ENCODE results near the gene MIOS.

MIOS gene

GRCh38 chr7:7620236-7620635, 53.6 kb downstream of the MIOS start:
- H3K4me3 ChIP-seq (ENCODE audit: low read depth, low read length): no peak overlapping the region
- TF ChIP-seq CTCF (IDR thresholded peaks at IDR 0.05; ENCODE audit: low read depth, low read length): no peak

DNA sequence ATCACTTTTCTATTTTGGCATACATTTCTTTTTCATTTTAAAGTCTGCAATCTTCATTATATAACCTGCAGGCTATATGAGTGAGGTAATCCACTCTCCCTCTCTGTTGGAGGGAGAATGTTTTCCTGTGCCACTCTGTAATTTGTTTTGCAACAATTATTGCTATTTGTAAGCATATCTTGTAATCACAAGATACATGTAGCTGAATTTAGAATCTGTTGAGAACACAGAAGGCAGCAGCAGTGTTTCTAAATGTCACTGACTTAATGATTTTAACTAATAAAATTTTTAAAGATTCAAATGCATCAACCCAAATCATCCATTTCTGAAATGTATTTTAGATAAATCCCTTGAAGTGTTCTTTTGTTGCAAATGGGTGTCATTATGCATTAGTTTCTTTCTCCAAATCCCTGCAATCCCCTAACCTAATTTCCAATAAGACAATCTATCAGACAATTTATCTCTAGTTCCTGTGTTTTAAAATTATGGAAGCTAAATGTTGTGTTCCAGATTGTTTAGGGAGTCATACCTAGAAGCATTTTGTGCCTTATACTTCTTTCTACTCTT, 54.0 kb downstream of the MIOS start:
- TF ChIP-seq CTCF (IDR thresholded peaks at IDR 0.05; ENCODE audit: low read depth, low read length): no peak
- no peak overlapping the region for H3K4me3 ChIP-seq (ENCODE audit: low read depth, low read length)

GRCh38 chr7:7628476-7628875, 61.8 kb downstream of the MIOS start:
- no peak overlapping the region for H3K4me3 ChIP-seq (ENCODE audit: low read depth, low read length)
- no peak for TF ChIP-seq CTCF (IDR thresholded peaks at IDR 0.05; ENCODE audit: low read depth, low read length)

DNA sequence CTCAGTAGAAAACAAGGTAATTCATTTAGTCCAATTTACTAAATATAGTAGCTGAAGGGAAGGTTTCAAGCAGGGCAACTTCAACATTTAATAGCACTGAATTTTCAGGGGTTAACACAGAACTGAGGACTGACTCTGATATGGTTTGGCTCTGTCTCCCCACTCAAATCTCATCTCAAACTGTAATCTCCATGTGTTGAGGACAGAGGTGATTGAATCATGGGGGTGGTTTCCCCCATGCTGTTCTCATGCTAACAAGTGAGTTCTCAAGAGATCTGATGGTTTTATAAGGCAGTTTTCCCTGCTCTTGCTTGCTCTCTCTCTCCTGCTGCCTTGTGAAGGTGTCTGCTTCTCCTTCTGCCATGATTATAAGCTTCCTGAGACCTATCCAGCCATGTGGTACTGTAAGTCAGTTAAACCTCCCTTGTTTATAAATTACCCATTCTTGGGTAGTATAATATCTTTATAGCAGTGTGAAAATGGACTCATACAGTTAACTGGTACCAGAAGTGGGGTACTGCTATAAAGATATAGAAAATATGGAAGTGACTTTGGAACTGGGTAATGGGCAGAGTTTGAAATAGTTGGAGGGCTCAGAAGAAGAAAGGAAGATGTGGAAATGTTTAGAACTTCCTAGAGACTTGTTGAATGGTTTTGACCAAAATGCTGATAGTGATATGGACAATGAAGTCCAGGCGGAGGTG, 64.1 kb downstream of the MIOS start:
- H3K4me3 ChIP-seq (ENCODE audit: low read depth, low read length): no peak overlapping the region
- TF ChIP-seq CTCF (IDR thresholded peaks at IDR 0.05; ENCODE audit: low read depth, low read length): no peak

GRCh38 chr7:7639421-7639820, 72.7 kb downstream of the MIOS start:
- TF ChIP-seq CTCF (IDR thresholded peaks at IDR 0.05; ENCODE audit: low read depth, low read length): no peak
- peak overlapping the region; percentile 96 for H3K4me3 ChIP-seq (ENCODE audit: low read depth, low read length)

DNA sequence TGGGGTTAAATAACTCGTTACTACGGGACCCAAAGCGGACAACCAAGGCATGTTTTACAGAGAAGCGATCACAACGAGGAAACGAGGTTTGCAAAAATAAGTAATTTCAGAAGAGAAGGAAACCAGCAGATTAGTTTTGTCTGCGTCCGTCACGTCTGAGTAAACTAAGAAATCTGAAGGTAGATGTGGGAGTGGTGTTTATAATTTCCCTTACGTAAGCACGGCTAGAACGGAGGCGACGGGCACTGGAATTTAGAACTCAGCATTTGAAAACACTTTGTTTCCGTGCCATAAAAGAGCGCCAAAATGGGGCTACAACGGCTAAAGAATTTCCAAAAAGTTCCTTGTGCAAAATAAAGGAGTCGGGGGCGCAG, 73.2 kb downstream of the MIOS start:
- H3K4me3 ChIP-seq (ENCODE audit: low read depth, low read length): peak overlapping the region; percentile 96
- no peak for TF ChIP-seq CTCF (IDR thresholded peaks at IDR 0.05; ENCODE audit: low read depth, low read length)

DNA sequence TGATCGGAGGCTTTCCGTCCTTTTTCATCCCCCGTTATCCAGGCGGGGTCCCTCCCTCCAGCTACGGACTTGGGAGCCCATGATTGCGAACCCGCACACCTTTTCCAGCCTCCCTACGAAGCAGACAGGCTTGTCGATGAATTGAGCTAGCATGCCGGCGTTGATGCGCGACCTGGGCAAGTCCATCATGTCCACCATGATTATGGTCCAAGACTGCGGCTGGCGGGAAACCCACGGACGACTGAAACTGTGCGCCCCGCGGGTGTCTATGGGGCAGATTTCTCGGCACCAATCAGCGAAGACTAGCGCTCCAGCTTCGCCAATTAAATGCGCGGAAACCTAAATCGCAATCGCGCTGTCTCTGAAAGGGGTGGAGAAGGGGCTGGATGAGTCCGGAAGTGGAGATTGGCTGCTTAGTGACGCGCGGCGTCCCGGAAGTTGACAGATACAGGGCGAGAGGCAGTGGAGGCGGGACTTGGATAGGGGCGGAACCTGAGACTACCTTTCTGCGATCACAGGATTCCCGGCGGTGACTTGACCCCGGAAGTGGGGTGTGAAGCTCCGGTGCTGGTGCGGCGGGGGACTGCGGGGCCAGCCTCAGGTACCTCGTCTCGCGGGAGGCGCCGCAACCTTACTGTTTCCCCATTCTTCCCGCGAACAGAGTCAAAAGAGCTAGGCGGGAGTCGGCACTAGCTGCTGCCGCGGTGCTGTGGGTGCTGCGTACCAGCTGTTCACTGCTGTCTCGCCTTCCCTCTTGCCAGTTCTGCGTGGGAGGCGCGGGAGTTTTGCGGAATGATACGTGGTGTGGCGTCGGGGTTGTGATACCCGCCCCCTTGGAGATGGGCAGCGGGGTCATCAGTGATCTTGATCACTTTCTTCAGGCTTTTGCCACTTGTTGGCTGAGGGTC, 73.8 kb downstream of the MIOS start, which contains the start of gene UMAD1:
UMAD1 (plus strand) TSS at position 532 of the 908 bp plus-strand sequence. CDS start 32,620 bp downstream, outside the sequence.
- TF ChIP-seq CTCF (IDR thresholded peaks at IDR 0.05; ENCODE audit: low read depth, low read length): no peak
- H3K4me3 ChIP-seq (ENCODE audit: low read depth, low read length): peak within 1 kb of the TSS; percentile 96

Measured in WI38 (cell line).